GM12878 (cell line): ENCODE data around the gene GPR63. TPM values are rescaled to one million over a fixed set of nuclear protein-coding genes. Genes with fewer than 3 reads are reported as not detected.

ENCODE experiments used
- ATAC-seq: fragments of 200-7000 bp; cut with Tn5 transposase; 3 replicates; pipeline ENCODE4 v1.9.1; 2020; ENCODE audit warnings: mild to moderate bottlenecking, moderate library complexity
- BruUV-seq: library from RNA; stranded (reverse); fragments of 400-500 nt; replicated peaks from 2 replicates; lab custom pipeline; 2021; lab: Mats Ljungman, UMichigan
- CTCF ChIA-PET: fragments of 300-600 bp; sonication (Branson Sonifier 250); formaldehyde crosslinking; extraction: SDS; loops from one replicate; lab custom pipeline; 2021; ENCODE audit warnings: inconsistent platforms; lab: Yijun Ruan, JAX
- POLR2A ChIA-PET: fragments of 350-600 bp; formaldehyde crosslinking; extraction: SDS; loops from one replicate; lab custom pipeline; 2021; ENCODE audit warnings: inconsistent platforms; lab: Charles Lee
- RAD21 ChIA-PET: fragments of 300-600 bp; sonication (Branson Sonifier 250); formaldehyde crosslinking; loops from one replicate; lab custom pipeline; 2023; ENCODE audit warnings: antibody characterized with exemption; ENCODE audit not compliant: unreplicated experiment; lab: Charles Lee
- SMC1A ChIA-PET: fragments of 300-600 bp; sonication (Branson Sonifier 250); formaldehyde crosslinking; loops from one replicate; lab custom pipeline; 2023; ENCODE audit not compliant: unreplicated experiment, uncharacterized antibody; lab: Charles Lee
- DNase-seq: peaks from one replicate; pipeline ENCODE4 v3.0.0-alpha.2; 2011; ENCODE audit warnings: low read depth, low spot score
- FAIRE-seq: peaks from 3 replicates; lab custom pipeline; 2011; peaks lifted over from hg19 to GRCh38; lab: Jason Lieb, UNC
- H2AFZ ChIP-seq: 2 replicates; pipeline ENCODE4 v1.6.0; 2011; ENCODE audit warnings: low read depth, low read length, control low read depth; ENCODE audit not compliant: control insufficient read depth
- H3K27ac ChIP-seq: 2 replicates; pipeline ENCODE4 v1.5.1; 2011; ENCODE audit warnings: control low read depth; ENCODE audit not compliant: control insufficient read depth, insufficient read depth
- H3K27me3 ChIP-seq, 2 experiments: replicated peaks in 1 of 2; 2 replicates each; pipeline versions ENCODE4 v1.6.0 to v1.6.1; 2011; ENCODE audit warnings: low read length in 1 of 2; ENCODE audit not compliant: control insufficient read depth in 2 of 2, insufficient read depth in 2 of 2
- H3K36me3 ChIP-seq, 2 experiments: 2 replicates each; pipeline ENCODE4 v1.5.1; 2011; ENCODE audit warnings: low read length in 1 of 2; ENCODE audit not compliant: control insufficient read depth in 2 of 2, insufficient read depth in 2 of 2
- H3K4me1 ChIP-seq: 2 replicates; pipeline ENCODE4 v1.6.1; 2011; ENCODE audit warnings: mild to moderate bottlenecking, low read length, moderate library complexity, mixed read lengths; ENCODE audit not compliant: control insufficient read depth, insufficient read depth
- H3K4me2 ChIP-seq: 2 replicates; pipeline ENCODE4 v1.6.0; 2011; ENCODE audit warnings: control low read depth; ENCODE audit not compliant: control insufficient read depth, insufficient read depth
- H3K4me3 ChIP-seq: fragments of 200-600 bp; sonication (generic); 2 replicates; pipeline ENCODE4 v1.5.1; 2016
- H3K79me2 ChIP-seq: 2 replicates; pipeline ENCODE4 v1.6.0; 2011; ENCODE audit warnings: low read length; ENCODE audit not compliant: control insufficient read depth, insufficient read depth
- H3K9ac ChIP-seq: 2 replicates; pipeline ENCODE4 v1.8.0; 2011; ENCODE audit warnings: low read length, control low read depth, mixed read lengths; ENCODE audit not compliant: control insufficient read depth, insufficient read depth
- H3K9me3 ChIP-seq: replicated peaks from 3 replicates; pipeline ENCODE4 v1.5.1; 2011; ENCODE audit warnings: mild to moderate bottlenecking, low read length; ENCODE audit not compliant: control insufficient read depth, insufficient read depth
- H4K20me1 ChIP-seq: 2 replicates; pipeline ENCODE4 v1.6.0; 2011; ENCODE audit not compliant: control insufficient read depth, insufficient read depth
- BACH1 ChIP-seq: fragments of 450-650 bp; IDR thresholded peaks from 2 replicates; pipeline ENCODE4 v1.6.1; 2017; ENCODE audit warnings: mild to moderate bottlenecking, borderline replicate concordance
- BHLHE40 ChIP-seq, 2 experiments: fragments of 450-650 bp in 1 of 2; IDR thresholded peaks; 2 replicates each; pipeline ENCODE4 v1.6.1; 2011 to 2017; ENCODE audit warnings: low read depth in 2 of 2, borderline replicate concordance in 1 of 2, improper control_type of control experiment in 1 of 2, low read length in 1 of 2, mild to moderate bottlenecking in 1 of 2
- CHD4 ChIP-seq: fragments of 200-600 bp; sonication (generic); IDR thresholded peaks from 2 replicates; pipeline ENCODE4 v1.6.1; 2016; ENCODE audit warnings: mild to moderate bottlenecking
- HDAC6 ChIP-seq: fragments of 200-600 bp; sonication (generic); IDR thresholded peaks from one replicate; pipeline ENCODE4 v1.8.0; 2017; ENCODE audit warnings: antibody characterized with exemption; ENCODE audit not compliant: unreplicated experiment
- MEF2B ChIP-seq: fragments of 450-650 bp; IDR thresholded peaks from 2 replicates; pipeline ENCODE4 v1.6.1; 2018; ENCODE audit warnings: mild to moderate bottlenecking, moderate library complexity; ENCODE audit not compliant: partially characterized antibody, poor library complexity, severe bottlenecking
- PAX5 ChIP-seq: IDR thresholded peaks from 2 replicates; pipeline ENCODE4 v1.6.1; 2011; ENCODE audit warnings: low read depth, low read length, borderline replicate concordance
- POU2F2 ChIP-seq: IDR thresholded peaks from 3 replicates; pipeline ENCODE4 v1.6.1; 2011; ENCODE audit warnings: low read depth, mild to moderate bottlenecking, low read length, borderline replicate concordance
- RB1 ChIP-seq: fragments of 450-650 bp; formaldehyde crosslinking; IDR thresholded peaks from 2 replicates; pipeline ENCODE4 v1.6.1; 2017; ENCODE audit warnings: mild to moderate bottlenecking, borderline replicate concordance
- RBBP5 ChIP-seq: fragments of 200-600 bp; sonication (generic); conservative IDR thresholded peaks from 2 replicates; pipeline ENCODE4 v1.6.1; 2016
- ZSCAN29 ChIP-seq: fragments of 450-650 bp; IDR thresholded peaks from 2 replicates; pipeline ENCODE4 v1.6.1; 2017; ENCODE audit warnings: mild to moderate bottlenecking, moderate library complexity
- WGBS: methylation state at CpG from one replicate; pipeline ENCODE4 v1.1.6; 2016; ENCODE audit warnings: low lambda C conversion rate; ENCODE audit not compliant: insufficient replicate concordance, insufficient coverage; ENCODE audit errors: missing lambda C conversion rate; 5-methylcytosine and 5-hydroxymethylcytosine counted together
- in situ Hi-C: fragments of 300-500 bp; cut with MboI; formaldehyde crosslinking; loops from 9 replicates; pipeline ENCODE4 v1.14.3; 2018; ENCODE audit warnings: mixed read lengths
- intact Hi-C: fragments of 100-400 bp; cut with micrococcal nuclease; formaldehyde crosslinking; loops from one replicate; pipeline ENCODE4 v1.14.2; 2022; ENCODE audit not compliant: unreplicated experiment
- polyA plus RNA-seq, 11 experiments: library from polyadenylated mRNA; depleted of rRNA in 4 of 11; unstranded in 6 of 11; stranded (reverse) in 5 of 11; fragments of >200 nt; fragmentation: Nextera tagmentation in 4 of 11; fragmentation: Illumina TruSeq in 1 of 11; extraction: Ambion mirVana in 4 of 11; extraction: Trizol in 1 of 11; gene quantifications; 1 replicate in 1 of 11; 2 replicates in 10 of 11; pipeline versions ENCODE4 v1.2.1 to v1.2.3, GENCODE V29; 2011 to 2016; ENCODE audit warnings: inconsistent platforms in 2 of 11, missing spikeins in 2 of 11, low read depth in 1 of 11
- total RNA-seq, 4 experiments: library from RNA; depleted of rRNA in 3 of 4; stranded (reverse); fragments of >200 nt in 3 of 4; fragmentation: Illumina TruSeq in 1 of 4; extraction: Trizol in 1 of 4; gene quantifications; 2 replicates each; pipeline versions ENCODE4 v1.2.1 to v1.2.3, GENCODE V29; 2013 to 2021
- TF ChIP-seq, protein P1 (sequence below): fragments of 450-650 bp; IDR thresholded peaks from 2 replicates; pipeline ENCODE4 v1.6.1; 2017; ENCODE audit warnings: mild to moderate bottlenecking

Gene GPR63
- total and polyA plus RNA-seq, 10 of the 15 experiments (the other 5 are each of a cell fraction or from before 2014, with no cell fraction given): 1.6 to 6.6 (median 3.5) TPM

DNA sequence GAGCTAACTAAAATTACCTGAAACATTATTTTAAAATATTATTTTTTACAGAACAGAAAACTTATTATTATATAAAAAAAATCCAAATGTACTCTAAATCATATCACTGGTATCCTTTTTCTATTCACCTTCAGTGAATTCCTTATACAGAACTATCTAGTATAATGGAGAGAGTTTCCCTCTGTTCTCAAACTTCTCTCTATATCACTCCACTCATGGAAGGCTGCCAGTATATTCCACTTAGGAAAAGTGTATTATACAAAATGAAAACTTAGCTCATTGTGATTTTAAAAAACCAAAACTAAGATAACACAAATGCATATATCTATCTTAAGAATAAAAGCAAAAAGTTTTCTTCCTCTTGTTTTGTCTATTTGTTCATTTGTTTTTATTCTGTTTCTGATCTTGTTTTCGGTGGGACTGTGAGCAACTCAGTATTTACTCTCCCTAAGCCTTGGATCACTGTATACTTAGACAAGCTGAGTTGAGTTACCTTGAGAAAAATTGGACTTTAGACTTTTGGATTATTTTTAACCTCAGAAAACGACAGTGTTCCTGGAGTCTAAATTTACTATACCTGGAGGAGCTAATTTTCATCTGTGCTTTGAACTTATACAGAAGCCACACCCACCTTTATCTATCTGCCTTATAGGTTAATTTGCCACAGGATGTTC is 61.4 kb downstream of the GPR63 start:
- no peak overlapping the region for H2AFZ ChIP-seq
- H3K27ac ChIP-seq: no peak overlapping the region
- no peak overlapping the region for H3K4me2 ChIP-seq
- TF ChIP-seq BHLHE40 (IDR thresholded peaks at IDR 0.05; ENCODE audit: borderline replicate concordance in 1 of 2, low read depth in 2 of 2, low read length in 1 of 2) (no peak), RBBP5 (no peak), RB1 (no peak), ZSCAN29 (no peak), BACH1 (no peak), PAX5 (no peak), MEF2B (no peak), HDAC6 (no peak), POU2F2 (no peak), CHD4 (no peak)
- TF ChIP-seq, protein P1, sequence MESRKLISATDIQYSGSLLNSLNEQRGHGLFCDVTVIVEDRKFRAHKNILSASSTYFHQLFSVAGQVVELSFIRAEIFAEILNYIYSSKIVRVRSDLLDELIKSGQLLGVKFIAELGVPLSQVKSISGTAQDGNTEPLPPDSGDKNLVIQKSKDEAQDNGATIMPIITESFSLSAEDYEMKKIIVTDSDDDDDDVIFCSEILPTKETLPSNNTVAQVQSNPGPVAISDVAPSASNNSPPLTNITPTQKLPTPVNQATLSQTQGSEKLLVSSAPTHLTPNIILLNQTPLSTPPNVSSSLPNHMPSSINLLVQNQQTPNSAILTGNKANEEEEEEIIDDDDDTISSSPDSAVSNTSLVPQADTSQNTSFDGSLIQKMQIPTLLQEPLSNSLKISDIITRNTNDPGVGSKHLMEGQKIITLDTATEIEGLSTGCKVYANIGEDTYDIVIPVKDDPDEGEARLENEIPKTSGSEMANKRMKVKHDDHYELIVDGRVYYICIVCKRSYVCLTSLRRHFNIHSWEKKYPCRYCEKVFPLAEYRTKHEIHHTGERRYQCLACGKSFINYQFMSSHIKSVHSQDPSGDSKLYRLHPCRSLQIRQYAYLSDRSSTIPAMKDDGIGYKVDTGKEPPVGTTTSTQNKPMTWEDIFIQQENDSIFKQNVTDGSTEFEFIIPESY: no peak
- CTCF ChIA-PET: interaction anchor here (0.8 to 1.3 kb wide), 4 partner anchors 9 to 25 kb away, joined by 3 to 4 read pairs (median 4); no protein-coding TSS in a partner anchor
- no peaks in the 10 kb centered on the region for H3K4me1 ChIP-seq
- H3K36me3 ChIP-seq: no peaks in the 10 kb centered on the region
- ATAC-seq (no peak), DNase-seq (no peak), FAIRE-seq (no peak)
- H3K27me3 ChIP-seq: no peaks in the 10 kb centered on the region
- no TSS peak for BruUV-seq
- no peak overlapping the region for H3K9ac ChIP-seq
- H3K9me3 ChIP-seq: no peaks in the 10 kb centered on the region
- SMC1A ChIA-PET: interaction anchor here (0.7 to 1.5 kb wide), 3 partner anchors 16 to 358 kb away, joined by 3 to 4 read pairs (median 3); no protein-coding TSS in a partner anchor
- RAD21 ChIA-PET: no interaction called here
- 20% methylated on average over 2 of the region's 2 CpGs for WGBS
- in situ Hi-C loops (no loop called here), intact Hi-C loops (no loop called here)
- no peak overlapping the region for H3K4me3 ChIP-seq
- H4K20me1 ChIP-seq: no peaks in the 10 kb centered on the region
- POLR2A ChIA-PET: interaction anchor here (0.6 kb wide), 1 partner anchor 44 kb away, joined by 3 read pairs; no protein-coding TSS in a partner anchor
- no peaks in the 10 kb centered on the region for H3K79me2 ChIP-seq
